GM21515 (cell line): ENCODE measurements around the gene CRADD.

Experiments used
- ATAC-seq: cut with Tn5 transposase; IDR thresholded peaks from one replicate; pipeline ENCODE4 v1.9.1; 2021; ENCODE audit not compliant: unreplicated experiment

CRADD gene

DNA sequence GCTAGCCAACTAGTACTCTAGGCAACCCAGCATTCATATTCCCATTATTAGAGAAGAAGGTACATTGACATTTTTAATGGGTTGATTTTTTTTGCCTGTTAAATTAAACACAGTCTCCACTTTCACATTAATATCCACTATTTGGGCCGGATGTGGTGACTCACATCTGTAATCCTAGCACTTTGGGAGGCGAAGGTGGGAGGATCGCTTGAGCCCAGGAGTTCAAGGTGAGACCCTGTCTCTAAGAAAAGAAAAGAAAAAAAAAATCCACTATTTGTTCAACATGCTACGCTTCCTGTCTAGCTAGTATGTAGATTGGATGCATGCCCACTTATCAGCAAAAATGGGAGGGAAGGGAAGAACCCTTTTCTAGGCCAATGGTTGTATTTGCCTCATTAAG, 7.1 kb upstream of the CRADD start:
- no peak for ATAC-seq

DNA sequence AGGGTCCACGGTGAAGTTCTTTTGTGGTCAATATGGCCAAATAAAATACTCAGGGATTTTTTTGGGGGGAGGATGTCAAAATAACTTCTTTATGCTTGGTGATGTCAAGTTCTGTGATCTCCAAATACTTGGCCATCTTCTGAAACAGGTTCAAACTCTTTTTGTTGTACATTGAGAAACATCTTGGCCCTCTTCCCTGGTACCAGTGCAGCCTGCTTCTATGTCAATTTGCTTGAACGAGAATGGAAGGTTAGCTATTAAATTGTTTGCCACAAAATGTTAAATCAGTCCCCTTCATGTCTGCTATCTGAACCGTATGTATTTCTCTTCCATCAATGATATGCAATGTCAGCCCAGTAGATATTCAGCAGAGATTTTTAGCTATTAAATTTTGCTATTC, 6.1 kb upstream of the CRADD start:
- no peak for ATAC-seq

DNA sequence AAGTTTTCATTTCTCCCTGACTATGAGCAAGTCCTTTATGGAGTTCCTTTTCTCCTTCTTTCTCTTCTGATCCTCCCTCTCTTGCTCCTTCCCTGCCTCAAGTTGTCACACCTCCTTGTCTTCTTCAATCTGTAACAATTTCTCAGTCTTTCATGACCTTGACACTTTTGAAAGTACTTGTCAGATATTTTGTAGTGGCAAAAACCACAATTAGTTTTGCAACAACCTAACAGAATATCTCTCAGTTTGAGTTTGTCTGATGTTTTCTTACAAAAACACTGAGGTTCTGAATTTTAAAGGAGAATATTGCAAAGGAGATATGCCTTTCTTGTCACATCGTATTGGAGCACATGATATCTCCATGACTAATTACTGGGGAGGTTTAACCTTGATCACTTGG, 4.1 kb upstream of the CRADD start:
- no peak for ATAC-seq

DNA sequence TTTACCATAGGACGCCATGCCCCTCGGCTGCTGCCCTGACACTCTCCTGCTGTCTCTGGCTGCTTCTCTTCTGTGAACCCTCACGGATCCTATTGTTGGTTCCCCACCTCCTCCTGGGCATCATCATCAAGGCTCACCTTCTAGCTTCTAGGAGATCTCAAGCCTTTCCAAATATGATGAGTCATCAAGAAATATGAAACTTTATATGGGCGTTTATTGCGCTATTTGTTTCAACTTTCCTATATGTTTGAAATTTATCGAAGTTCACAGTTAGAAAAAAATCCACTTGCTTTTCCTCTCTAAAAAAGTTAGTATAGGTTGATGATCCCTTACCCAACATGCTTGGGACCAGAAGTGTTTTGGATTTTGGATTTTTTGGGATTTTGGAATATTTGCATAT, 2.8 kb upstream of the CRADD start:
- ATAC-seq: no peak

DNA sequence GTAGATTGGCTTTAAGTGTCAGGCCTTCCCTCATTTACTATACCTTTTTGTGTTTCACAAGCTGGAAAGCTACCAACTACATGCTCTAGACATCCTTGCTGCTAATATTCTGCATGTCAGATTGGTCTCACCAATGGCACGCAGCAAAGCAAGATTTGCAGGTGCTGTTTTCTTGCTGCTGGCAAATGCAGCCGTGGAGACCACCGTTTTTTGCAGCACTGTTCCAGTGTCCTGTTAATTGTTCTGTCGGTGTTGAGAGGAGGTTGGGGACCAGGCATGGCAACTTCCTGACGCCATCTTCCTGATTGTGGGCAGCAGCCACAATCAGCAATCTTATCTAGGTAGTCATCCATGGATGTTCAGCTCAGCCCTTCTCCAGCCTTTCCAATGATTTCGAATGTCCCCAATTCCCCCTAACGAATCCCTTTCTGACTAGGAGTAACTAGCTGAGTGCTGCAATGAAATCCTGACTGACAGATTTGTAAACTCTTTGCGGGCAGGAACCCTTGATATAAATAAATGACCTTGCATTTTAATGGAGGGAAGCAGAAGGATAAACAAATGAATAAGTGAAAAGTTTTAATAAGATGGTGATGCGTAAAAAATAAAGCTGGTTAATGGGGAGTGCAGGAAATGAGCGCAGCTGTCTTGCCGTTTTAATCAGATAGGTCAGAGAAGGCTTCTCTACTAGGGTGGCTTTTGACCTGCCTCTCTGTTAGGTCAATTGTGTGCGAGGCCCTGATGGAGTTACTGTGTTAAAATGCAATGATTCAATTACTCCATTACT, 574 bp upstream of the CRADD start:
- ATAC-seq: no peak

DNA sequence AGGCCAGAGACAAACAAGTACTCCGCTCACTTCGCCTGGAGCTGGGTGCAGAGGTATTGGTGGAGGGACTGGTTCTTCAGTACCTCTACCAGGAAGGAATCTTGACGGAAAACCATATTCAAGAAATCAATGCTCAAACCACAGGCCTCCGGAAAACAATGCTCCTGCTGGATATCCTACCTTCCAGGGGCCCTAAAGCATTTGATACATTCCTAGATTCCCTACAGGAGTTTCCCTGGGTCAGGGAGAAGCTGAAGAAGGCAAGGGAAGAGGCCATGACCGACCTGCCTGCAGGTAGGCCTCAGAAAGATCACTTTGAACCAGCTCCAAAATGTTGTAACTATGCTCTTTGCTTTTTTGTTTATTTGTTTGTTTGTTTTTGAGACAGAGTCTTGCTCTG, 1.6 kb downstream of the CRADD start:
- ATAC-seq: no peak

DNA sequence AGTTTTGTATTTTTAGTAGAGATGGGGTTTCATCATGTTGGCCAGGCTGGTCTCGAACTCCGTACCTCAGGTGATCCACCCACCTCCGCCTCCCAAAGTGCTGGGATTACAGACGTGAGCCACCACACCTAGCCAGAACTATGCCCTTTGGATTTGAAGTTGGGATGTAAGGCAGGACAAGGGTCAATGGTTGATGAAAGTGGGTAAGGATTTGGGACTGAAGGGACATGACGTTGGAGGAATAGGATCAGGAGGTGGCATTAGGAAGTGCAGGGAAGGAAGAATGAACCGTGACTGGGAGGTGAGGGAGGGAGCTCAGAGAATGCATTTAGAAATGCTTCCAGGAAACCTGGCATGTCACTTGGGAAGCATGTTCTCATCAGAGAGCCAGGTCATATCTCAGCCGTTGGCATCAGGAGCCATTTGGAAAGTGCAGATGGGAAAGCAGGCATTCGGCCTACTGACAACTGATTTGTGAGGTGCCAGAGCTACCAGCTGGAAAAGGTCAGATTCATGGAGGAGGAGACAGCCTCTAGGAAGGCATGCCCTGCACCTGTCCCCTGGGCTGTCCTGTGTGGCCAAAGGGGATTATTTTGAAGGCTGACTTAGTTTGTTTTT, 2.2 kb downstream of the CRADD start:
- no peak for ATAC-seq

DNA sequence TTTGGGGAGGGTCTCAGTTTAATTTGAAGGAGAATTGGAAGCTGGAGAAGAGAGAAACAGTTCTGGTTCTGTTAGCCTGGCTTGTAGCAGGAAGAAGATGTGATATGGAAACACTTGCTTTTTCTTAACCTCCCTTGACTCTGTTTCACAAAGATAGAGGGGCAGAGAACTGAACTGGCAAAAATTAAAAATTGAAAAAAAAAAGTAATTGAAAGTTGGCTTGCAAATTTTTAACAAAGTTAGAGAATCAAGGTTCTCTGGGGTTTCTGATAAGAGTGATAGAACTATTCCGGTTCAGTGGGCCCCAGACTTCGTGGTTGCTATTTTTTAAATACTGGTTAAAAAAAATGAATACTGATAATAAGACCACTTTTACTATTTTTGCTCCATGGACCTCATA, 2.8 kb downstream of the CRADD start:
- ATAC-seq: no peak

DNA sequence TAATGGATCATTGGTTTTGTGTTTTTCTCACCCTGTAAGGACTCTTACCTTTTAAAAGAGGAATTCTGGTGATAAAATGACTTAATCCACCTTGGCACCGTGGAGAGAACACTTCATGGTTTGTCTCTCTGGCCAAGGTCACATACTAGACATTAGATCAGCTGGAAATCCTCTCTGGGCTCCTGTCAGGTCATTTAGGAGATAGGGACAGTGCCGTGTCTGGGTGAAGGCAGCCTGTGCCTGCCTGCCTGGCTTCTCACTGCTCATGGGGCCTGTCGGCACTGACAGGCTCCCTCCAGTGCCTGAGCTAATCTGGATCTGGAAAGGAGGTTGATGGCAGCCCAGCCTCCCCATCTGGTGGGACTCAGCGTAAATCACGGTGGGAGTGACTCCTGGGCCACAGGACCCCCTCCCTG, 5.7 kb downstream of the CRADD start:
- ATAC-seq: no peak

DNA sequence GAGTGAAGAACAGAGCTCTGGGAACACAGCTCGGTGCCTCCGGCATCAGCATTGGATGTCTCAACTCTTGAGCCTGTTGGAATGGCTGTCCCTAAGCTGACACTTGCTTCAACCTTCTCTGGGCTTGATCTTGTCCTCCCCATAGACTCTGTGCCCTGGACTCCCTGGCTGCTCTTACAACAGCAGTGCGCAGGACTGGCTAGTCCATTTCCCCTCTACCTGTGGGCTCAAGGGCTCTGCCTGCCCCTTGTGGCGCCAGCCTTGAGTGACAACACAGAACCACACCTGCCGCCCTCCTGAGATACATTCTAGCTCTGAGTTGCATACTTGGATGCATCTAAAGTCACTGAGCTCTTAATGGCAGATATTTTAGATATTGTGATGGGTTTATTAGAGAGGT, 6.2 kb downstream of the CRADD start:
- no peak for ATAC-seq

DNA sequence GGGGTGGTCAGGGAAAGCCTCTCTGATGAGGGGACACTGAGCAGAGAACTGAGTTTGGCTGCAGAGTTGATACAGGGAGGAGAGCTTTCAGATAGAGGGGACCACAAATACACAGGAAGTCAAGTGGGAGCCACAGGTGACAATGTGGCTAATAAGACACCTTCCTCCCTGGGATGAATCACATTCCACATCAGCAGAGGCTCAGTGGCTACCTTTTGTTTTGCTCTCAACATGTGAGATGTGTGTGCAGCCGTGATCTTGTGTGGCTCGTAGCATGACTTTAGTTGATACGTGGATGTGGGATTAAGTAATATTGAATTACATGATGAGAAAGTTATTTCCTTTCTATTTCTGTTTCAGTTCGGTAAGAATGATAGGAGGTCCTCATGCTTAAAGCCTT, 7.5 kb downstream of the CRADD start:
- ATAC-seq: no peak

DNA sequence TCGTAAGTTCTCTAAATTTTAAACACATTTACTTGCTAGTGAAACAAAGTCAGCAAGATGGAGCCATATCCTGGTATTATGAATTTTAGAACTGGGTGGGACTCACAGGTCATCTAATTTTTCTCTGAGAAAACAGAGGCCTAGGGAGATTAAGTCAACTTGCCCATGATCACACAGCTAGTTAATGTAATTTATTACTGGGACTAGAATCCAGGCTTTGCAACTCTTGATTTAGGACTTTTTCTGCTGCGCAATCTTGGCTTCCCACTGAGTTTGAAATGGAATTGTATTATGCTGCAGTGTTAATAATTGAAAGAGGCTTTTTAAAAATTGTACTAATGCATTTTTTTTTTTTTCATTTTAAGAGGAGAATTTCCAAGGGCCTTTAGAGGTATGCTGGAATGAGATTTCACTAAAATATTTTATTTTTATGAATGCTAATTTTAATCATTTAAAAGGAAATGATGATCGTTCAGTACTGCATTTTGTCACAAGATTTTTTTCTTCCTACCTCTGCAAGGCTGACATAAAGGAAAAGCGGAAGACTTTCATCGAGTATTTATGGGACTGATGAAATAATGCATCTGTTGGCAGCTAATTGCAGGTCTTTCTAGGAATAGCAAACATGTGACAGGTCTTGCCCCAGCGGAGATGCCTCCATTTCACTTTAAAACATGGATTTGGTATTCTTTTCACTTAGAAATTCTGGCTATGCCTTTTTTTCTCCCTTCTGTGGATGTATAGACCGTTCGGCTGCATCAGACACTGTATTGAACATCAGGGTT, 9.6 kb downstream of the CRADD start:
- ATAC-seq: no peak

DNA sequence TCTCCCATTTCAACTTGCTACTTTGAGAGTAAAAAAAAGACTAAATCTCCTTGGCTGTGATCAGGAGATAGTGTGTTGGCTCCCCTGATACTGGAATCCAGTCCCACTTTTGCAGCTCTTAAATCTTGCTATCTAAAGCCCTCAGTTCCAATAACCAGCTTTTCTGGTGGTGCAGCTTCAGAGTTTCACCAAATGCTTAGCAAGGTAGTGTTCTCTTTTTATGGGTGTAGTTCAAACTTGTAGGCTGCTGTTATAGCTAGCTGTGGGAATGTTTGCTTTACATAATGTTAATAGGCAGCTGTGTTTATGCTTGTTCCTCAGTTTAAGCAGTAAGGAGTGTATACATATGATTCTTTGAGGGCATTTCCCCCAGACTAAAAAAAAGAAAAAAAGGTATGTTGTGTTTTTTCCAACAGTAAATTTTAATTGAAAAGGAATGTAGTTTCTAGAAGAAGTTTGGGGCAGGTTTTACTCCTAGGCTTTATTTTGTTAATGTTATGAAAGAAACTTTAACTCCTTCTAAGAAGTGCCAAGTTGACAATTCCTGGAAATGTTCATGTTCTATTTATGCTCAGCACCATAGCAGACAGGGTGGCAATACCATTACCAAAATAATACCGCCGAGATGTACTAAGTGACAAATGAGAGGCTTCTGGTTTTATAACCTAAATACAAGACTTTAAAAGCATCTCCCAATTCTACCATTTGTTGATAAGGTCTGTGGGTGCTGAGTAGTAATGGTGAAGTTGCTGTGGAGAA, 12.1 kb downstream of the CRADD start:
- no peak for ATAC-seq

DNA sequence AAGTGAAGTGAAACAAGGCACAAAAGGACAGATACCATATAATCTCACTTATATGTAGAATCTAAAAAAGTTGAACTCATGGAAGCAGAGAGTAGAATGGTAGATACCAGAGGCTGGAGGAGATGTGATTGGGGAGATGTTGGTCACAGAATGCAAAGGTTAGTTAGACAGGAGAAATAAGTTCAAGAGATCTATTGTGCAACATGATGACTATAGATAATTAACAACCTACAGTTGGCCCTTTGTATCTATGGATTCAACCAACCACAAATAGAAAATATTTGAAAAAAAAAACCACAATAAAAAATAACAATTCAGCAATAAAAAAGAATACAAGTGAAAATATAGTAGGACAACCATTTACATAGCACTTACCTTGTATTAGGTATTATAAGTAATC, 19.3 kb downstream of the CRADD start:
- ATAC-seq: no peak

DNA sequence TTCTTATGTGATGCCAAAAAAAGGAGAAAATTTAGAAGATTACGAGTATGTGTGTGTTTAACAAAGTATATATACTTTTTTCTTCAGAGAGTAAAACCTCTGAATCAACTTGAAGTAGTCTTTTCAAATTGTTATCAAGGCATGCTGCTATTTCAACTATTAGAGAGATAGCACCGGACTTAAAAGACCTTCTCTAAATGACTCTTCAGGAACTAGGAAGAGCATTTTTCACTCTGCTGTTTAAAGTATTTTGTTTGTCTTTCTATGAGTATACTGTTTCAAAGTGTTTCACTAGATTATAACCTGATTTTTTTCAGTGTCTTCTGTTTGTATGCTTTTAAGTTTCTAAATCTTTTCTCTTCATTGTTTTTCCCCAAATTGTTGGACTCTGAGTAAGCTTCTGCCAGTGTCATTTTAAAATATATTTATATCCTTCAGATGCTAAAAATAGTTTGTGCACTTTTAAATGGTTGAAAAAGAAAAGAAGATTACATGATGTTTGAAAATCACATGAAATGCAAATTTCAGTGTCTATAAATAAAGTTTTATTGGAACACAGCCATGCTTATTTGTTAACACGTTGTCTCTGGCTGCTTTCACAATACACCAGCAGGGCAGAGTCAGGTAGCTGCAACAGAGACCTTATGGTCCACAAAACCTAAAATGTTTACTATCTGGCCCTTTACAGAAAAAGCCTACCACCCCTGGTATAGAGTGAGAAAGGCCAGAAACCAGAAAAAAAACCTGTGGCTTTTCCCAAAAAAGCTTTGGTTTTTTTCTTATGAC, 21.3 kb downstream of the CRADD start:
- ATAC-seq: no peak

DNA sequence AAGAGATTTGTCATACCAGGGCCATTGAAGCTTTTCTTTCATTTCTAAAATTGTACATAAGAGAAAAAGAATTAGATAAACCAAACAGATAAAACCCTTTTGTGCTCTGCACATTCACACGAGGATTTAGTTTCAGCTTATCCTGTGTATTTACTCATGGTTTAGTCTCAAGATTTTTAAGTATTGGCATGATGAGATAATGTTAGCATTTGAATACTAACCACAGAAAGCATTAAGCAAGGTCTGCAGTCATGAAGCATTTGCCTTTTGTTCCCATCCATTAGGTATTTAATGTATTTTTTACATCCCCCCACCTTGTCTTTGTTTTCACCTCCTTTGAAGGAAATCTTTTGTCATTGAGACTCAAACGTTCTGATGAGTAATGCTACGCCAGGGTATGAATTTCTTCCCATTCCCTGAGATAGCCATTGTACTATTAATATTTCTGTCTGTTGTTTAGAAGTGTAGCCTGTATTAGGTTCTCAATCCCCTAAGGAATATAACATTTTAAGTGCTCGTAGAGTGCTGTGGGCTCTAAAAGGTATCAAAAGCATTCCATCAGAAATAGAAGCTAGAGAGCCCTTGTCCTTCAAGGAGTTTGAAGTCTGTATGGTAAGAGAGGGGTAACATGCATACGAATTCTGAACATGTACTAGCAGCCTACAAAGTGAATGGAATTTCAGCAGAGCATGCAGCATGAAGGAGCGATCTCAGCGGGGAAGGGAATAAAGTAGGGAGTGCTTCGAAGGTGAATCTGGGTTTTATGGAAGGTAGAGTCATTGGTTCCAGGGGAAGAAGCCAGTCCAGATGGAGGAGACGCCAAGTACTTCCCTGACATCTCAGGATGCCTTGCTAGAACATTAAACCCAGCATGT, 22.3 kb downstream of the CRADD start:
- no peak for ATAC-seq

DNA sequence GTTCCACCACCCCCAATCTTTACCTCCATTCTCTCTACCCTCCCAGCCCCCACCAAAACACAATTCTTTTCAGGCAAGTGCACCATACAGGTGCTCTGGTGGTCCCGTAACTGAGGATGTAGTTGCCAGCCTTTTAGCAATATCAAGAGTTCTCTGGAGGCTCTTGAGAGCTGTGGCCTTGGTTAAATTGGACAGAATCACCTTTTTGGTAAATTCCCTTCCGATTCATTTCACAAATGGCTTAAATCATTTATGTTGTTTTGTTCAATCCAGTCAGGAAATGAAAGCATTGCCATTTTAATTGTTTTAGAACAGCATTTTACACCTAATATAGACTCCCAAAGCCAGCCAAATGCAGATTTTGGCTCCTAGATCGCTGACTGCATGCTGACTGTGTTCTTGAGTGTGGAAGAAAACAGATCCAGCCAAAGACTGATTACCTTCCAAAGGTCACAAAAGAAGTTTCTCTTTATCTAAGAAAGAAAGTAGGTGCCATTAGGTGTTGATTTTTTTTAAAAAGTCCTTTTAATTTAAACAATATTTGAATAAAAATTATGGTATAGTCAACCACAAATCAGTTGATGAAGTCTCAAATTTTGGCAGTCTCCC, 25.6 kb downstream of the CRADD start:
- no peak for ATAC-seq

DNA sequence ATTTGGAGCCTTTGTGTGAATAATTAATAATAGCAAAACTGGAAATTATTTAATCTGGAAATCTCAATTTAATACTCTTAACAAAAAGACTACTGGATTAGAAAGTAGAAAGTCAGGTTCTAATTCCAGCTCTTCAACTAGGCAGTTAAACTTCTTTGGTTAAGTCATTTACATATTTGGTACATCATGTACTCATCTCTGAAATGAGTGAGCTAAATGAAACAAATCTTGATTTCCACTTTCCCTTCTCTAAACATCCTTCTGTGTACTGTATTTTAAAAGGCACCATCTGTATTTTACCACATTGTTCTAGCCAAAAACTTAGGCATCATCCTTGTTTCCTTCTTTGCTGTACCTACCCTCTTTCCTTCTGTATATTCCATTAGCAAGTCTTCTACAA, 26.9 kb downstream of the CRADD start:
- ATAC-seq: no peak

DNA sequence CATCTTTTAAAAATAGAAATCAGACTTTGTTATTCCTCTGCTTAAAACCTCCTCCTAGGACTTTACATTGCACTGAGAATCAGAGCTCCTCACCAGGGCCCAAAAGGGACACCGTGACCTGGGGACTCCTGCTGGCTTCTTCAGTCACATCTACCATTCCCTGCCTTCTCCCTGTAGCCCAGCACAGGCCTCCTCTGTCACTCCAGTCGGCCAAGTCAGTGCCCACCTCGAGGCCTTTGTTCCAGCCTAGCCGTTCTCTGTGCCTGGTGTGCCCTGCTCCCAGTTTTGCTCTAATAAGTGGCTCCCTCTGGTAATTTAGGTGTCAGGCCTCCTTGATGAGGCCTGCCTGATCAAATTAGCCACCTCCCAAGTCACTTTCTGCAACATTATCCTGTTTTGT, 27.4 kb downstream of the CRADD start:
- ATAC-seq: no peak
